GM21515 (cell line): ENCODE data around the gene SPECC1L.
"Not testable (repeated sequence)": the region's sequence is repeated elsewhere in the genome, so short reads cannot be mapped to it uniquely, and the experiment has no call there.

Experiments used
- ATAC-seq: cut with Tn5 transposase; IDR thresholded peaks from one replicate; pipeline ENCODE4 v1.9.1; 2021; ENCODE audit not compliant: unreplicated experiment

Gene SPECC1L

DNA sequence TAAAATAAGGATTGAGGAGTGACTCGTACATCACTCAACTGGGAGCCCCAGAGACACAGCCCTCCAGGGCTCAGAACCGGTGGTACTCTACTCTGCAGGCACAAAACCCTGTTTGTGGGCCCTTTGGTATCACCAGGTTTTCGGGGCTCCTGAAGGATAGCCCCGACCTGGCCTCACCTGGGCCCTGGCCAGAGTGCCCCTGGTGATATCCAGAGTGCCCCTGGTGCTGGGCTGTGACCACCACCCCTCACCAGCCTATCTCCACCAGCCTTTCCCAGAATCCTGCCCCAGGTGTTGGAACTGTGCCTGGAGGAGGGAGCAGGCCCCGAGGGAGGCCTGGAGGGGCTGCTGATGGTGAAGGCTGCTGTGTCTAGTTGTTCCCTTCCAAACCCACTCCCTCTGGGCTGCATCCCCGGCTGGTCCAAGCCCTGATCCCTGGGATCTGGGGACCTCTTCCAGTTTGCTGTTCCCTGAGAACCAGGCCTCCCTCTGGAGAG, 23.6 kb upstream of the SPECC1L start:
- ATAC-seq, result no peak

GRCh38 chr22:24247564-24248344, 22.9 kb upstream of the SPECC1L start:
- no peak for ATAC-seq

GRCh38 chr22:24248611-24249010, 22.0 kb upstream of the SPECC1L start:
- not testable (repeated sequence) for ATAC-seq

DNA sequence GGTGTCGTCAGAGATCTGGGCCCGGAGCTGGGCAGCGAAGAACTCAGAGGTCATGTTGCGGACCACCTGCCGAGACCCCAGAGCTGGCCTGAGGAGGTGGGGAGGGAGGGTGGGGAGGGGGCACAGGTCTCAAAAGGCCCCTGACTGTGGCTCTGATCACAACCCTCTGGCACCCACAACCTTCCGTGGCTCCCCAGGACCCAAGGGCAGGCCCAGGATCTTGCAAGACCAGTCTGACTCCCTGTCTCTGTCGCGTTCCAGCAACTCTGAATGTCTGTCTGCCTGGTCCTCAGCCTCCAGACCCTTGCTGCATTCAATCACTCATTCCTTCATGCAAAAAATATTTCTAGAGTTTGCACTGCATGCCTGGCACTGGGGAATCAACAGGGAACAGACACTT, 21.2 kb upstream of the SPECC1L start:
- not testable (repeated sequence) for ATAC-seq

DNA sequence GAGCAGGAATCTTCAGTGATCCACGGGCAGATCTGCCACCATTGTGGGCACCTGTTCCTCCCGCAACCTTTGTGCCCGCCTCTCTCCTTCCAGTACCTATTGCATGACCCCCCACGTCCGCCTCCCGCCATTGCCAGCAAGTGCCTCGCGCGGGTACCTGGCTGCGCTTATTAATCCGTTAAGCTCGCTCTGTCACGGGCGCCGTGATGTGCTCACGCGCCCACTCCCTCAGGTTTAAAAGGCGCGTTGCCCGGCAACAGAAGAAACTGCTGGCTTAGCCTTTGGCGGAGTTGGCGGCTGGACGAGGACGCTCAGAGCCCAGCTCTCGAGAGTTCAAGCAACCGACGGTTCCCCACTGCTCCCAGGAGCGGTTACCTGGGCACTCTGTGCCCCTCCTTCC, 19.3 kb upstream of the SPECC1L start:
- not testable (repeated sequence) for ATAC-seq

- not testable (repeated sequence) for ATAC-seq
Observed at GRCh38 chr22:24253126-24253525, 17.5 kb upstream of the SPECC1L start.

GRCh38 chr22:24256136-24256535, 14.5 kb upstream of the SPECC1L start:
- not testable (repeated sequence) for ATAC-seq

DNA sequence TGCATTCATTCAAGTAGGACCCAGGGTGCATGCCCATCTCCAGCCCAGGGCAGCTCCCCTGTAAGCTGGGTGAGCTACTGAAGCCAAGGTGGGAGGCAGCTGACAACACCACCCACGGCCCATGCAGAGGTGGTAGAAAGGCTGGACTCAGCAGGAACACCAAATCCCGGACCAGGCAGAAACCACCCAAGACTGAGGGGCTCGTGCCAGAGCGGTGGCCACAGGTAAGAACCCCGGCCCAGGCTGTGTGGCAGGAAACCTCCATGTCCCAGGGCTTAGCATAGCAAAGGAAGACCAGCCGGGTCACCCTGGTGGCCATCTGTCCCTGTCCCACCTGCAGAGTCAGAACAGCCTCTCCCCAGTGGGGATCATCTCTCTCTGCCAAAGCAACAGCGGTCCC, 13.9 kb upstream of the SPECC1L start:
- ATAC-seq, result not testable (repeated sequence)

- ATAC-seq, result not testable (repeated sequence)
Observed at GRCh38 chr22:24259459-24259858, 11.2 kb upstream of the SPECC1L start.

DNA sequence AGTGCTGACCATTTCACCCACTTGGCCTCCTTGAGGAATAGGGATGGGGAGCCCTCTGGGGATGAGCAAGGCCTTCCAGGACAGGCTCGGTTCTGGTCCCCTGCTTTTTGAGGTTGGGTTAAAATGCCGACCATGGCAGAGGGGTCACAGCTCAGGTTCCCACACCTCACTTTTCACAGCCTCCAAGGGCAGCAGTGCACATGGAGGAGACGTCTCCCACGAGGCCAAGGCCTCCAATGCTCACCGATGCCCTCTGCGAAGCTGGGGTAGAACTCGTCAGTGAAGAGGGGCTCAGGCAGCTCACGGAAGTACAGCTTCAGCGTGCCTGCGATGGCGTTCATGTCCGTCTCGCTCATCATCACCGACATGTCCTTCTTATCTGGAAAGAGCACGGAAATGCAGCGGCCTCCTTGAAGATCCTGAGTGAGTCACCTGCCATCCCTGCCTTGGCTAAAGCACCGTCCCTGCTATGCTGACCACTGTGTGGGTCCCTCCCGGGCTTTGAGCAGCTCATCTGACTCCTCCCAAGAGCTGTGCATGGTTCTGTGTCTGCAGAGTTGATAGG, 8.4 kb upstream of the SPECC1L start:
- ATAC-seq, result not testable (repeated sequence)

GRCh38 chr22:24263479-24263878, 7.2 kb upstream of the SPECC1L start:
- ATAC-seq, result not testable (repeated sequence)

DNA sequence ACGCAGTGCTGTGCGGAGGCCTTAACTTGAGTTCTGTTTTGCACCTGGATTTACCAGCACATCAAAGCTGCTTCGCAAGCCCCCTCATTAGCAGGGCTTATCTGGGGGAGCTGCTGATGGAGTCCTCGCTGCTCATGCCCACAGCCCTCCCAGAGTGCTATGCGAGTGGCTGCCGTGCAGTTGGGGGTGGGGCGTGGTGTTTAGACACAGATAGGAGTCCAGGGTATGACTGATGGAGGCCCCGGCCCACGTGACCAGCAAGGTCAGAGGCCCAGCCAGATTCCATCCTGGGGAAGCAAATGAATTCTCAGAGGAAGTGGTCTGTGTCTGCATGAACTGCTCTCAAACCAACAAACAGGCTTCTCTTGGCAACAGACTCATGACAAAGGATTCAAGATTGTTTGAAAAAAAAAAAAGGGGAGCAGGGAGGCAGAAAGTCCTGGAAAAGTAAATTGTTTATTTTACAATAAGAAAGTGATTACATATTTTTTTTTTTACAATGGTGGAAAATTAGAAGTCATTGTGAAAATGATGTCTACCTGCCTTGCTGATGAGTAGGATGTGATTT, 6.2 kb upstream of the SPECC1L start:
- not testable (repeated sequence) for ATAC-seq

DNA sequence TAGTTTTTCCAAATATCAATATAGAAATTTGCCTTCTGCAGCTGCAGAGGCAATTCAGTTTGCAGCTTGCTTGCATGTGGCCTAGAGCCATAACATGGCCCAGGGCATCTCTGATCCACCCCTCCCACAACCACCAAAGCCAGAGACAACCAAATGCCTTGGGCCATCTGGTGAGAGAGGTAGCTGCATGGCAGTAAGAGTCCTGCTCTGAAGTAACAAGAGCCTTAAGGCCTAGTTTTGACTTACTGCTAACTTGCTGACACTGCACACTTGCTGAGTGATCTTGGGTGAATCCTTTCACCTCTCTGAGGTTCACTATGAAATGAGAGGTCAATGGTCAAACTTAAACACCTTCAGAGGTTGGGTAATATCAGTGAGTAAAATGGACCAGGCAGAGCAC, 4.9 kb upstream of the SPECC1L start:
- no peak for ATAC-seq

DNA sequence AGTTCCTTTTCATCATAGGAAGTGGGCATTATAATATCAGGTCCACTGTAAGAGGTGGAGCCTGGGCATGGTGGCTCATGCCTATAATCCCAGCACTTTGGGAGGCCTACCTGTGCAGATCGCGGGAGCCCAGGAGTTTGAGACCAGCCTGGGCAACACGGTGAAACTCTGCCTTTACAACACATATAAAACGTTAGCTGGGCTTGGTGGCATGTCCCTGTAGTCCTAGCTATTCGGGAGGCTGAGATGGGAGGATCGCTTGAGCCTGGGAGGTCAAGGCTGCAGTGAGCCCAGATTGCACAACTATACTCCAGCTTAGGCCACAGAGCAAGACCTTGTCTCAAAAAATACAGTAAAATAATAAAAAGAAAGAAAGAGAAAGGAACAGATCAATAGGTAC, 4.1 kb upstream of the SPECC1L start:
- ATAC-seq, result not testable (repeated sequence)

DNA sequence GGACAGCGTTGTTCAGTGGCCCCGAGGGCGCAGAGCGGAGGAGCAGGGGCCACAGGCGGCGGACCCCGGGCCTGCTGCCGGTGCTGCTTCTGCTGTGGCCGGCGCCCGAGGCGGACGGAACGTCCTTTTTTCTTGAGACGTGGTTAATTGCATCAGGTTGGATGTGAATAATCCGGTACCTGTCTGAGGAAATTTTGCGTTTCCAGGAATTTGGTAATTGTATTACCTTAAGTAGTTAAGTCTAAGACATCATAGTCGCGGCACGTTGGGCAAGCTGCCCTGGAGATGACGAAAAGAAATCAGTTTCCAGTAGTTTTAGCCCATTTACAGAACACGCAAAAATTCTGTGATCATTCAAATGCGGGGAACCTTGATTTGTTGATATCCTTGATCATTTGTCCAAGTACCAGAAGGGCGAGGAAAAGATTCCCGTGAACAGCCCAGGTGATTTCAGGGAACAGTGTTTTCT, 789 bp downstream of the SPECC1L start:
- no peak for ATAC-seq

- ATAC-seq, result not testable (repeated sequence)
Observed at GRCh38 chr22:24273031-24273430, 2.4 kb downstream of the SPECC1L start.

GRCh38 chr22:24273906-24274305, 3.3 kb downstream of the SPECC1L start:
- ATAC-seq, result not testable (repeated sequence)

DNA sequence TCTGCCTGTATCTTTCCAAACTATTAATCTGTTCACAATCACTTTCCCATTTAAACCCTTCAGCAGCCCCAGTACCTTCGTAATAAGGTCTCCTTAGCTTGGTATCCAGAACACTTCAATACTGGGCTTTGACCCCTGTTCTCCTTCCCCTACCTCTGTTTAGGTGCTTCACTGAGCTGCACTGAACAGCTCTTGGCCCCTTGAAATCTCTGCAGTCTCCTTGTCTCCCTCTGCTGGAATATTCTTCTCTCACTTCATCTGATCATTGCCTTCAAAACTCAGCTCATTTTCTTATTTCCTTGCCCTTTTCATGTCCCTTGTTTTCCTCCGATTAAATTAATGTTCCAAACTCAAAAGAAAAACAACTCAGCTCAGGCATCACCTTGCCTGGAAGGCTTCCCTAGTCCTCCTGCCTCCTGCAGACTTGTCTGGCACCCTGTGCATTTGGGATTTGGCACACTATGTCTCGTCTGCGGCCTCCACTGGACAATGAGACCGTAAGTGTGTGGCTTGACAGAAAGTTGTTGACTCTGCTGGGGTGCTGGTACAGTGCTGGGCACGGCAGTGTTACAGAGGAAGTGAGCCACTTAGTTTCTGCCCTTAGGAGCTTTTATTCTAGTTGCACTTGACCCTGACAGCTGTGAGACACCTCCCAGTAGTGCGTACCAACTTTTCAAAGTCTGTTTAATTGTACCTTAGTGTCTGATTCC, 4.2 kb downstream of the SPECC1L start:
- not testable (repeated sequence) for ATAC-seq

DNA sequence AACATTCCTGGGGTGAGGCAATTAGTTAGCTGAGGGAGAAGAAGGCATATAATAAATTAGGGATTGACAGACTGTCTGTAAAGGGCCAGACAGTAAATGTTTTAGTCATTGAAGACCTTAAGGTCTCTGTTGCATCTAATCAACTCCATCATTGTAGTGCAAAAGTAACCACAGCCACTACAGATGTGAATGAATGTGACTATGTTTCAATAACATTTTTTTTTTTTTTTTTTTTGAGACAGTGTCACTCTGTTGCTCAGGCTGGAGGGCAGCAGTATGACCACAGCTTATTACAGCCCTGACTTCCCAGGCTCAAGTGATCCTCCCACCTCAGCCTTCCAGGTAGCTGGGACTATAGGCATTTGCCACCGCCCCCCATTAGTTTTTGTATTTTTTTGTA, 9.7 kb downstream of the SPECC1L start:
- not testable (repeated sequence) for ATAC-seq

DNA sequence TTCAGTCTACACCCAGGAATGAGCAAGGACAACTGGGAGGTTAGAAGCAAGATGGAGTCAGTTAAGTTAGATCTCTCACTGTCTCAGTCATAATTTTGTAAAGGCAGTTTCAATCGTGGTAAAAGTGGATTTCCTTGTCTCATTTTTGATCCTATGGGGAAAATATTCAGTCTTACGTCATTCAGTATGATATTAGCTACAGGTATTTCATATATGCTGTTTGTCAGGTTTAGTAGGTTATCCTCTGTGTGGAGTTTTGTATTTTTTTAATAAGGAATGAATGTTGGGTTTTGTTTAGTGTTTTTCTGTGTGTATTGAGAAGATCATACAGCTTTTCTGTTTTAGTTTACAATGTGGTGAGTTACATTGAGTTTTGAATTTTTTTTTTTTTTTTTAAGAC, 11.8 kb downstream of the SPECC1L start:
- ATAC-seq, result no peak

GRCh38 chr22:24284747-24285203, 14.1 kb downstream of the SPECC1L start:
- ATAC-seq, result no peak
